Stimulated activated CD4-positive, alpha-beta T cell treated with anti-CD3 and anti-CD28 coated beads, Interleukin-12 subunit alpha, Interleukin-12 subunit beta, amount 100 ng/mL, for 24 hours (primary cell): Measurements from ENCODE around the gene JAK1.

Source experiments
- DNase-seq, 2 experiments: peaks; one replicate each; pipeline ENCODE4 v3.0.0-alpha.2; 2020; ENCODE audit warnings: low read depth in 2 of 2

Gene JAK1

DNA sequence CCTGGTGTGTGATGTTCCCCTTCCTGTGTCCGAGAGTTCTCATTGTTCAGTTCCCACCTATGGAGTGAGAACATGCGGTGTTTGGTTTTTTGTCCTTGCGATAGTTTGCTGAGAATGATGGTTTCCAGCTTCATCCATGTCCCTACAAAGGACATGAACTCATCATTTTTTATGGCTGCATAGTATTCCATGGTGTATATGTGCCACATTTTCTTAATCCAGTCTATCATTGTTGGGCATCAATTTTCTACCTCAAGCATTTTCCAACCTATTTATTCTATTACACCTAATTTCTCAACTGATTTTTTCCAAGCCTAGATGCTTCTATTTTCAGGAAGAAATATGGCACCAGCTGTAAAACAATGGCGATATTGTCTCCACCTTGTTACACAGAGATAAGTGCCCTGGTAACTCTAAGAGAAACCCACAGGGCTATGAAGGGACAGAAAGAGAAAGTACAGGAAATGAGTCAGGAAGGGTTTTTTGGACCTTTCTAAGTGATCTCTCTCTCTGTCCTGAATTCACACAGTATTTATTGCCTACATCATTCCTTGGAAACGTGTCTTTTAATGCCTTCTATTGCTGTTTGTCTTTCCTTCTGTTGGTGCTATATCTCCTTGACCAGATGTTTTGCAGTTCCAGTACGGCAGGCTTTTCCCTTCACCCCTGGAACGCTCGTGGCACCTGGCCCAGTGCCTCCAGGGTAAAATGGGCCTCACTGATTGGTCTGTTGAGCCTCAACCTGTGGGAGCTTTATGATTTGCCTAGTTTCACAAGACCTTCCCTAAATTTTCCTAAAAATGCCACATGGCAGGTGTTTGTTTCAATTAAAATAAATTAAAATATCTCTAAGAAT lies 14.6 kb upstream of the JAK1 start:
- DNase-seq = no peak

DNA sequence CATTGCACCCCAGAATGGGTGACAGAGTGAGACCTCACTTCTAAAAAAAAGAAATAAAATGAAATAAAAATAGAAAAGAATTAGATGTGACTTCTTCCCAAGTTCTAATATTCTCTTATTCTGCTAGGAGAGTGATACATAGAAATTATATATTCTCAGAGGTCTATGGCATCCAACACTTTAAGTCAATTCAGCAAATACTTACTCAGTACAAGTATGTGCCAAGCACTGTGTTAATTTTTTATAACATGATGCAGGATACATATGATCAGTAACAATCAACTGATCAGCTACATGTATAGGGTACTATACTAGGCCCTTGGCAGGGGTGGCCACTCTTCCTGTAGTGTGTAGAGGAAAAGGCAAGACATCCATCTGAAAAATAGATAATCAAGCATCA lies 13.0 kb upstream of the JAK1 start:
- DNase-seq = no peak

DNA sequence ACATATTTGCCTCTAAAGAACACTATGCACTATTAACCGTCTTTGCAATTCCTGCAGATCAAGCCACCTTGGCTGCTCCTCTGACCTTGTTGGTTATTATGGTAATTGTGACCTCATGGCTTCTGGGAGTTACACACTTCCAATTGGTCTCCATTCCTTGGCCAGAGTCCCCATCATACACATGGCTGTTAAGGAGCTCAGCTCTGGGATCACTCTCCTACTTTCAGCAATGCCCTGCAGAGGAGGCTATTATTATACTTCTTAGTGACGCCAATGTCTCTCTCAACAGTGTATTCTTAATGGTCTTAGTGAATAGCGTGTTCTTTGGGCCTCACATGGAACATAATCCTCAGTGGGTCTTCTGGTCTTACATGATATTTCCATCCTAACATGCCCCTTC lies 10.0 kb upstream of the JAK1 start:
- DNase-seq = no peak

DNA sequence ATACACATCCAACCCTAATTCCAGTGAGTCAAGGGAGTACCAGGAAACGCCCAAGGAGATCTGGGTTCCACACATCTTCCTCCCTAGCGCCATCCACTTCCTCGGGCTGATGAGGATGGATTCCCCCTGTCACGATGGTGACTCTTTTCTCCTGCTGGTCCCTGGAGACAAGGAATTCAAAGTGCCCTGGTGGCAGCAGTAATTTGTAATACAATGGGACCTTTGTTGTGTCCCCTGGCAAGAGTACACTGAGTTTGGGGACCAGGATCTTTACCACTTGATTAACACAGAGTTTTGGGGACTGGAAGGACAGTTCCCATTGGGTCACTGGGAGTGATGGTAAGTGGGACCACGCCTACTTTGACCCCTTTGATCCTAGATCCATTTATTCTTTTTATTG lies 9.4 kb upstream of the JAK1 start:
- DNase-seq = no peak

DNA sequence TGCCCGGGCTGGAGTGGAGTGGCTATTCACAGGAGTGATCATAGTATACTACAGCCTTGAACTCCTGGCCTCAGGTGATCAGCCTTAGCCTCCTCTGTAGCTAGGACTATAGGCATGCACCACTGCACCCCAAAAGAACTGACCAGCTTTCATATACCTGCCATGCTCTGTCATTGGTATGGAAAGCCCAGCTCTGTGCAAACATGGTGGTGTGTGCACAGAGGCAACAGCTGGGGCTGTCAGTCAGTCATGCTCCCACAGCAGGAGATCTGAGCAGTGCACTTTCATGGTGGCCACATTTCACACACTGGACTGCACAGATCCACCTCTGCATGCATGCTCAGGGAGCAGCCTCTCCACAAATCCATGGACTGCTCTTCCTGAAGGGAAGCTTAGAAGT lies 8.8 kb upstream of the JAK1 start:
- no peak for DNase-seq

DNA sequence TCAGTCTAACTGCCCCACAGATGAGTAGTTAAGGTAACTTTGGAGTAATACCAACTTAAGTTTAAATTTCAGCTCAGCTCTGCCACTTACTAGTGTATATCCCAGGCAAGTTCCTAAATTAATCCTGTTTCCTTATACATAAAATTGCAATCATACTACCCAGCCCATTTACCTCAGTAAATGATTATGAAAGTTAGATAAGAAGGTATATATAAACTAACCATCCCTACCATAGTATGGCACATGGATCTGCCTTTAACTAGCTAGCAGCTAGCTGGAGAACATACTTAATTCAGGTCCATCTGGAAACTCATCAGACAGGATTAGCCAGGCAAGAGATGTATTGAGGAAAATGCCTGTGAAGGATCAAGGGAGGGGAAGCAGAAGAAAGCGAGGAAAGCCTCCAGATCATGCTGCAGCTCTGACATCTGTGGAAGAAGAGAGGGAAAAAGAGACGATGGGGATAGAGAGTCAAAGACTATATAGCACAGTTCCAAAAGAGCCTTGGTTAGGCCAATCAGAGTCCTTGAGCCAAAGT lies 8.0 kb upstream of the JAK1 start:
- no peak for DNase-seq

DNA sequence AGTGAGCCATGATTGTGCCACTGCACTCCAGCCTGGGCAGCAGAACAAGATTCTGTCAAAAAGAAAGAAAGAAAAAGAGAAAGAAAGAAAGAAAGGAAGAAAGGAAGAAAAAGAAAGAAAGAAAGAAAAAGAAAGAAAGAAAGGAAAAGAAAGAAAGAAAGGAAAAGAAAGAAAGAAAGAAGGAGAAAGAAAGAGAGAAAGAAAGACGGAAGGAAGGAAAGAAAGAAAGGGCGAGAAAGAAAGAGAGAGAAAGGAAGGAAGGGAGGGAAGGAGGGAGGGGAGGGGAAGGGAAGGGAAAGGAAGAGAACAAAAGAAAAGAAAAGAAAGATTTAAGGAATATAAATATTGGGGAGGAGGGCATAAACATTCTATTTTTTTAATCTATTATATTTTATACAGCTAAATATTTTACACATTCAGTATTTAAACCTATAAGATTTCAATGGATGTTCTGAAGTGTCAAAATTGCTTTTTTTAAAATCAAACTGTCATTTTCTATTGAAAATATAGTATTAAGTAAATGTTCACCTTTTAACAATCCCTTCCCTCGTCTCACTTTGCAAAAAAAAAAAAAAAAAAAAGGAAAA lies 6.8 kb upstream of the JAK1 start:
- DNase-seq = no peak

GRCh38 chr1:64969305-64970046 lies 3.1 kb upstream of the JAK1 start:
- no peak for DNase-seq

GRCh38 chr1:64967381-64967780 lies 1.0 kb upstream of the JAK1 start:
- DNase-seq = no peak

DNA sequence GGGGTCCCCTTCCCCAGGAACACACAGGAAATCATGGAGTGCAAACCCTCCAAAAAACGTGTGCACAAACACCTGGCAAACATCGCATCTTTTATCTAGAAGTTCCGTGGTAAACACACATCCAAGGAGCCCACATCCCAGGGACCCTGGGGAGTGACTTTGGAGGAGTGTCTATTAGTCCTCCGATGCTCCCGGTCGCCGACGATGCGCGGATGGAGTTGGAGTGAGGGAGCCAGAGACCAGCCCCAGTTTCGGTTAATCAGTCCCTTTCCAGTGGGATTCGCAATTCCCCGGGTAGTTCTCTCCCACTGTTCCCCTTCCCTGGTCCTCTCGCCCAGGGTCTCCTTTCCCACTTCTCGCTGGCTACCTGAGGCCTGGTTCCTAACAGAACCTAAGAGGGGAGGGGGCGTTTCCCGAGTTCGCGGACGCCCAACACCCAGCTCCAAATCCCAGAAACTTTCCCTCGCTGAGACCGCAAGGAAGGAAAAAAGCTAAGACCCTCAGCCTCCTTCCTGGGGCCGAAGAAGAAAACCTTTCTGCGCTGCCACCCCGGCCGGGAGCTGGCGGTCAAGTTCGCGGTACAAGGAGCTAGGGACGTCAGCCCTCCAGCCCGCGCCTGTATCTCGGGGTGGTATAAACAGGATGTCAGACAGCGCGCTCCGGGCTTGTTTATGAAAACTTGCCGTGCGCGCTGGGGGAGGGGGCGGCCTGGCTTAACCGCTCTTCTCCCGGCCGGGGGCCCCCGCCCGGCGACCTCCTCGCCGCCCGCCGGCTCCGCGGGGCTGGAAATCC lies 787 bp downstream of the JAK1 start:
- peak; percentile 23 to 49 for DNase-seq

GRCh38 chr1:64963466-64963865 lies 2.9 kb downstream of the JAK1 start:
- no peak for DNase-seq

- no peak for DNase-seq
These were observed 3.9 kb downstream of the JAK1 start for GRCh38 chr1:64962441-64962840.

GRCh38 chr1:64961923-64962322 lies 4.4 kb downstream of the JAK1 start:
- DNase-seq = no peak

DNA sequence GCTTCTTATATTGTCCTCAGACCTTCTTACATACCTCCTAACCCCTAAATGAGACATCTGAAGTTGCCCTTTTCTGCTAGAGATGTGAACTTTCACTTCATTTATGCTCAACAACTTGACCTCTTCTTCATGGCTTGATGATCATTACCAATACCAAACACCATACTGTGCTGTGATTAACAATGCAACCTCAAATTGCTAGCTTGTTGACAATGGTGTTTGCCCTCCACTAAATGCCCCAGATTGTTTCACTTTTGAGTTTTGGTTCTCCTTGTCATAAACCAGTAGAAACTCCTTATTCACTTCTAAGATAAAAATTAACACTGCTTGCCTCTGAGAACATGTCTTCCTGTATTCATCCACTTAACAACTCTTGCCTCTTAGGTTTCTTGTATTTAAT lies 5.6 kb downstream of the JAK1 start:
- no peak for DNase-seq

DNA sequence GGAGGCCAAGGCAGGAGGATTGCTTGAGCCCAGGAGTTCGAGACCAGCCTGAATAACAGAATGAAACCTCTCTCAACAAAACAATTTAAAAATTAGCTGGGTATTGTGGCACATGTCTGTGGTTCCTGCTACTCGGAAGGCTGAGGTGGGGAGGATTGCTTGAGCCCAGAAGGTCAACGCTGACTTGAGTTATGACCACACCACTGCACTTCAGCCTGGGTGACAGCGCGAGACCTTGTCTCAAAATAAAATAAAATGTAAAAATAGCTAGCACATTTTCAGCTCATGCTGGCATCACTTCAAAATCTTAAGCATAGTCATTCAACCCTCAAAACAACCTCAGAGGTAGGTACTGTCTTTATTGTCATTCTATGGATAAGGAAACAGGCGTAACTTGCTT lies 6.4 kb downstream of the JAK1 start:
- no peak for DNase-seq

DNA sequence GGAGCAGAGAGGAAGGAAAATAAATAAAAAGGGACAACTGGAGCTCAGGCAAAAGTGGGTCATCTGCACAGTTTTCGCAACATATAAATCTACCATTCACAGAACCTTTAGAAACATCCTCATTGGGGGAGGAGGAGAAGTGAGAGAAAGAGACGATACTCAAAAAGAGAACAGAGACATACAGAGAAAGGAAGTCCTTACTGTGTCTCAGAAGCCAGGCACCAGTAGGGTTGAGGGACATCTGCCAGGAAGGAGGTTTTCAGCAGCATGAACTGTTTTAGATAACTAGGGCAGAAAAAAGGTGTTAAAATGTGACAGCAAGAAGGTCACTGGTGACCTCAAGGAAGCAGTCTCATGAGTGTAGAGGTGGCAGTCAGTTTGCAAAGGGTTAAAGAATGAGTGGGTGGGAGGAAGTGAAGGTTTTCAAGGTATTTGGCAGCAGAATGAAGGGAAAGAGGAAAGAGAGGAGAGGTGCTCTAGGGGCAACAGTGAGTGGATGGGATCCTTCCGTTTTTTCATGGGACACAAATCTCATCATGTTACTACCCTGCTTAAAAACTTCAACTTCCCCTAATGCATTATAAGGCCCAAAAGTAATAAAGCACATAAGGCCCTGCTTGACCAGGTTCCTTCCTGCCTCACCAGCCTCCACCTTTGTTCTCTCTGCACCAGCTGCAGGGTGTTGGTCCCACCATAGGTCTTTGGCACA lies 9.5 kb downstream of the JAK1 start:
- DNase-seq = no peak

DNA sequence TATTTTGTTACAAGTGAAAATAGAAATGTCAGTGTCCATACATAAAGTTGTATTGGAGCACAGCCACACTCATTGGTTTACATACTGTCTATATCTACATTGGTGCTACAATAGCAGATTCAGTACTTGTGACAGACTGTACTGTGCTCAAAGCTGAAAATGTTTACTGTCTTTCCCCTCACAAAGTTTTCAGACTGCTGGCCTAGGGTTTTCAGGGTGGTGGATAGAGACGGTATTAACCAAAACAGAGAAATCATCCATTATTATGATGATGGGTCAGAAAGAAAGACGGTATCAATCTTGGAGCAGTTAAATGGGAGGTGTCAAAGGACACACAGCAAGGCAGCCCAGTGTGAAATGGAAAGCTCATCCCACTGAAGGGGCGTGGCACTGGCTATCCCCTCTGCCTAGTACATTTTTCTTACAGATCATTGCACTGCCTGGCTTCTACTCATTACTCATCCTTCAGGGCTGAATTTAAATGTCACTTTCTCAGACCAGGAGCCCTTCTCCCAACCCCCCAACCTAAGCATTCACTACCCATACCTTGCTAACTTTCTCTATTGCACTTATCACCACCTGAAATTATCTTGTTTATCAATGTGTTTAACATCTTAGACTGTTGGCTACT lies 10.2 kb downstream of the JAK1 start:
- DNase-seq = no peak

DNA sequence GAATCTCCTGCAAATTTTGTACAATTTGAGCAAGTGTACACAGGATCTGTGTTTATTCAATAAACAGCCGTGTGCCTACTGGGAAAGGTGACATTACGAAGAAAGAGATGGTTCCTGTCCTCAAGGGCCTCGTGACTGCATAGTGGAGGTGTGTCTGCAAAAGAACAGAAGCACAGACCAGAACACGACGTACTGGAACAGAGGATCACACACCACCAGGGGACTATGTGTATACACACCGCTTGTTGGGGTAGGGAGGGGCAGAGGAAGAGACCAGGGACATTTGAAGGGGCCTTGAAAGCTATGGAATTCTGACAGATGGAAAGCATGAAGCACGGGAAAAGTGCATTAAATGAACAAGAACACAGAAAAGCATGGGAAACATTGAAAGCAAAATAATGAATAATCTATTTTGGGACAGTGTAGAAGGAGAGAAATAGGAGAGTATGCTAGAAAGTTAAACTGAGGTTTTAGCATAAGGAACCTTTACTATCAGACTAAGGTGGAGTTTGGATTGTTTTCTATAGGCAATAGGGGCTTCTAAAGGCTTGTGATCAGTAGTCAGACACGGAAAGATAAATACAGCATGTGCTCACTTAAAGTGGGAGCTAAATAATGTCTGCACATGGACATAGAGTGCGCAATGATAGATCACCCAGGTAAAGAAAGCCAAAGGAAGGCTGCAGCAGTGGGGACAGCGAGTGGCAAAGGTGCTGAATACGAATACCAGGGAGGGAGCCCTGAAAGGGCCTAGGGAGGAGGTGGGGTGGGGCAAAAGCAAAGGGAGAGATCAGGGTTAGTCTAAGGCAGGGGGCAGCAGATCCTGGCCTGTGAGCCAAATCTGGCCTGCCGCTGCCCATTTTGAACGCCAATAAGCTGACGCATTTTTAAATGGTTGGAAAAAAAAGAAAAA lies 11.0 kb downstream of the JAK1 start:
- no peak for DNase-seq

GRCh38 chr1:64953241-64953640 lies 13.1 kb downstream of the JAK1 start:
- DNase-seq = no peak
